Activated CD8-positive, alpha-beta memory T cell treated with anti-CD3 and anti-CD28 coated beads, Interleukin-2, amount 50 U/mL, for 24 hours (primary cell): ENCODE measurements around the gene RBCK1.
A peak's percentile ranks its signal among the peaks of the same experiment; 100 is the strongest.

ENCODE experiments used
- DNase-seq: peaks from one replicate; pipeline ENCODE4 v3.0.0-alpha.2; 2020; ENCODE audit errors: extremely low read depth

The RBCK1 gene

DNA sequence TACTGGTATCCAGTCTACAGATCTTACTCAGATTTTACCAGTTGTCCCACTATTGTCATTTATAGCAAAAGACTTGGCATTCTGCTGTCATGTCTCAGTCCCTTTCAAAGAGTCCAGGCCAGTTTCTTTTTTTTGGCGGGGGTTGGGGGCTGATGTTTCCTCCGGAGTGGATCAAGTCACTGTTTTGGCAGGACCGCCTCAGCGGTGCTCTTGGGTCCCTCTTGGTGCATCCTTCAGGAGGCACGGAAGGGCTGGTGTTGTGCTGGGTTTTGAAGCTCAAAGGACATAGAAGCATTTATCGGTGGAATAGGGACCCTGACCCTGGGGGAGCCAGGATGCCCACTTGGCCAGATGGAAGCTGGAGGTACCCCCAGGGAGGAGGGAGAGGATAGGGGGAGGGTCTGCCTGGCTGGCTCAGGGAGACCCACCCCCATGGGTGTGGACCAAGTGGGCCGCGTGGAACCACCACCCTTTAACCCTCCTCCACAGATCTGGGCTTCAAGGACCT is 10.8 kb downstream of the RBCK1 start:
- no peak for DNase-seq

DNA sequence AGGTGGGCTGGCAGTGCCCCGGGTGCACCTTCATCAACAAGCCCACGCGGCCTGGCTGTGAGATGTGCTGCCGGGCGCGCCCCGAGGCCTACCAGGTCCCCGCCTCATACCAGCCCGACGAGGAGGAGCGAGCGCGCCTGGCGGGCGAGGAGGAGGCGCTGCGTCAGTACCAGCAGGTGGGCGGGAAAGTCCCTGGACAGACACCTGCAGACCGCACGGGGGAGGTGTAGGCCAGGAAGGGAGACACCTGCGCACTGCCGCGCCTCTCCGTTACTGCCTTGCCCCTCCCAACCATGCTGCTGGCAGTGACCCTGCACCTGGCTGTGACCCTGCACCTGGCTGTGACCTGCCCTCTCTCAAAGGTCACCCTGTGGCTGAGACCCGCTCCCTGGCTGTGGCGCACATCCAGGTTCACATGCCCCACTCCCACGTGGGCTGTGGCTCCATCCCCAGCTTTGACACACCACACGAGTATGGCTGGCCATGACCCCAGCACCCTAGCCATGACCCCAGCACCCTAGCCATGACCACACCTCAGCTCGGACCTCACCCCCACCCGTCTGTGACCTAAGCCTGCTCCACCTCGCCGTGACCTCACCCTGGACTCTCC is 11.6 kb downstream of the RBCK1 start:
- DNase-seq, result no peak

DNA sequence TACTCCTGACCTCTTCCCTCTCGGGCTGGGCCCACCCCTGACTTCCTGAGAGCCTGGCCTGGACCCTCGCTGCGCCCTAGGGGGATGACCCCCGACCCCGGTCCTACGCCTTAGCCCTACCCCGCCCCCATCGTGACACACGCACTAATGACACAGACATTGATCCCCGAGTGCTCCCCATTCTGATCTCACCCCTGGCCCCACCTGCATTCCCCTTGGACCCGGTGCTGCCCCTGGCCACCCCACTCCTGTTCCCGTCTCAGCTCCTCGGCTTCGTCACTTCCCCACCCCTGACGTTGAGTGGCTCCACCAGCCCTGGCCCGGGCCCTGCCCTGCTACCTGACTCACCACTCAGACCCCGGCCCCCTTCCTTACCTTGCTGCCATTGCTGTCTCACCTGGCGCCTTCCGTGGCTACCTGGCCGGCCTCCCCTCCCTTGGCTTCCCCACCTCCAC is 12.1 kb downstream of the RBCK1 start:
- no peak for DNase-seq

DNA sequence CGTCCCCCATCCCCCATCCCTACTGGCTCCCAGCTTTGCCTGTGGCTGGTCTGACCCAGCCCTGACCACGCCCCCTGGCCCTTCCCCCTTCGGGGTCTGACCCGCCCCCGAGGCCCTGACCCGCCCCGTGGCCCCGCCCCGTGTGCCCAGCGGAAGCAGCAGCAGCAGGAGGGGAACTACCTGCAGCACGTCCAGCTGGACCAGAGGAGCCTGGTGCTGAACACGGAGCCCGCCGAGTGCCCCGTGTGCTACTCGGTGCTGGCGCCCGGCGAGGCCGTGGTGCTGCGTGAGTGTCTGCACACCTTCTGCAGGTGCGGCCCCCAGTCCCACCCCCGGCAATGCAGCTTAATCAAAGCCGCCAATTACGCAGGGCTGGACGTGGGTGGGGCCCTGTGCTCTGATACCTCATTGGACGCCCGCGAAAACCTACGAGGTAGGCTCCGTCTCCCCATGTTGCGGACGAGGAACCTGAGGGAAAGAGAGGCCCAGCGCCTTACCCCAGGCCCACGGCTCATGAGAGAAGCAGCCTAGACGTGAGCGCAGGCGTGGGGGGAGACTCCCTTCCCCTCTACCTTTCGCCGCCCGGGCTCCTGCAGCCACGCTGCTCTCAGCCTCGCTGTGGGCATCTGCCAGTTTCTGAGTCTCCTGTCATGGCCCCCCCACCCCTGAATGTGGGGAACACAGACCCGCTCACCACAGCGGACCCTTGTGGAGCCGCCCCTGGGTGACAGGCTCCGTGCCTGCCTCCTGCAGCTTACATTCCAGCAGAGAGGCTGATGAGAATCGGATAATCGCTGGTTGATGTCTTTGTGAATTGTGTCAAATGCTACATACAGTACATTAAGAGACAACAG is 12.8 kb downstream of the RBCK1 start:
- DNase-seq, result no peak

DNA sequence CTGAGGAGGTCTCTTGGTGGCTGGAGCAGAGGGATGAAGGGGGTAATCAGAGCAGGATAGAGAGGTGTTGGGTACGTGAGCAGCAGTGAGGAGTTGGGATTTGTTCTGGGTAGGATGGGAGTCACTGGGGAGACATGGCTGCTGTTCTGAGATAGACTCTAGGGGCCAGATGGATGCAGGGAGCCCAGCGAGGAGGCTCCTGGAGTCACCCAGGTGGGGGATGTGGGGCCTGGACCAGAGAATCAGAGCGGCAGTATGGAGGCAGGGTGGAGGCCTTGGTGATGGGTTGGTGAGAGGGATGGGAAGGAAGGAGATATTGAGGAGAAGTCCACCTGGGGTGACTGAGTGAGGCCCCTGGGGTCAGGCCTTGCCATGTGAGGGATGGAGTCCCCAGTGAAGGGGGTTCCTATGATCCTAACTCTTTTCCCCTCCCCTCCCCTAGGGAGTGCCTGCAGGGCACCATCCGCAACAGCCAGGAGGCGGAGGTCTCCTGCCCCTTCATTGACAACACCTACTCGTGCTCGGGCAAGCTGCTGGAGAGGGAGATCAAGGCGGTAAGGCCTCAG is 13.7 kb downstream of the RBCK1 start:
- no peak for DNase-seq

DNA sequence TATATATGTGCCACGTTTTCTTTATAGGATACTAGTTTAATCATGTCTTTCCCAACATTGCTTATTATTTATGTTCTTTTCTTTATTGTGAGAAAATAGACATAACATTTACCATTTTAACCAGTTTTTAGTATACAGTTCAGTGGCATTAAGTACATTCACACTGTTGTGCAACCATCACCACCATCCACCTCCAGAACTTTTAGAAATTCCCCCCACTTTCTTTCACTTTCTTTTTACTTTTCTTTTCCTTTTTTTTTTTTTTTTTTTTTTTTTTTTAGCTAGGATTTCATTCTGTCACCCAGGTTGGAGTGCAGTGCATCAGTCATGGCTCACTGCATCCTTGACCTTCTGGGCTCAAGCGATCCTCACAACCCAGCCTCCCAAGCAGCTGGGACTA is 18.5 kb downstream of the RBCK1 start:
- DNase-seq, result no peak

DNA sequence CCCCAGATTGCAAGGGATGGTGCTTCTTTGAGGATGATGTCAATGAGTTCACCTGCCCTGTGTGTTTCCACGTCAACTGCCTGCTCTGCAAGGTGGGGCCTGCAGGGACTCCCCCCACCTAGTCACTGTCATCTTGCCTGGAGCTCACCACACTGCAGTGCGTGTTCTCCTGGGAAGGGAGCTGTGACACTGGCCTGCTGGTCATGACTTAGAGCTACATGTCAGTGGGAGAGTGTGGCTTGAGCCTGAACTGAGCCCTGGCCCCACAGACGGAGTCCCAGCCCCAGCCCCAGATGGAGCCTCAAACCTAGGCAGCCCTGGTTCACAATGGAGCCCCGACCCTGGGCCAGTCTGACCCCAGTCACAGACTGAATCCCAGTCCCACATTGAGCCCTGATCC is 19.3 kb downstream of the RBCK1 start:
- no peak for DNase-seq

DNA sequence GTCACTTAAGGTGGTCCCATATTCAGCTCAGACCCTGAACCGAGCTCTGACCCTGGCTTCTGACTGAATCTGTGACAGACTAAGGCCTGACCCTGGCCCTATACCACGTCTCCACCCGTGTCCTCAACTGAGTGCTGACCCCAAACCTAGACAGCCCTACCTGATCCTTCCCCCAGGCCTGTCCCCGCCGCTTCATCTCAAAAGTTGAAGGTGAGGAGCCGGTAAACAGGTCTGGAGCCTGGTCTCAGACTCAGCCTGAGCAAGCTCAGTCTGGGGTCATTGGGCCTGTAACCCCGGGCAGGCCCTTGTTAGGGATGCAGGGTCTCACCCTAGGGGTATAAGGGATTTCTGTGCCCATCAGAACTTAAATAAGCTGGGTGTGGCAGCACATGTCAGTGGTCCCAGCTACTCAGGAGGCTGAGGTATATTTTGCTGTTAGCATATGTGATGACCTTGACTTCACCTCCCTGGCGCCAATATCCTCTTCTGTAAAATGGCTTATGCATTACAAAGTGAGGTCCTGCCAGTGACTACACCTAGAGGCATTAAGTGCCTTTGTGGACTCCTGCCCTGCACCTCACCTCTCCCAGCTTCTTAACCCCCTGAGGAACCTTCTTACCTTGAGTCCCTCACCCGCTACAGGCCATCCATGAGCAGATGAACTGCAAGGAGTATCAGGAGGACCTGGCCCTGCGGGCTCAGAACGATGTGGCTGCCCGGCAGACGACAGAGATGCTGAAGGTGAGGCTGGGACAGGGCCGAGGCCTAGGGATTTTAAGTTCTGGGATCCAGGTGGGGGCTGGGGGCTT is 20.0 kb downstream of the RBCK1 start:
- no peak for DNase-seq

DNA sequence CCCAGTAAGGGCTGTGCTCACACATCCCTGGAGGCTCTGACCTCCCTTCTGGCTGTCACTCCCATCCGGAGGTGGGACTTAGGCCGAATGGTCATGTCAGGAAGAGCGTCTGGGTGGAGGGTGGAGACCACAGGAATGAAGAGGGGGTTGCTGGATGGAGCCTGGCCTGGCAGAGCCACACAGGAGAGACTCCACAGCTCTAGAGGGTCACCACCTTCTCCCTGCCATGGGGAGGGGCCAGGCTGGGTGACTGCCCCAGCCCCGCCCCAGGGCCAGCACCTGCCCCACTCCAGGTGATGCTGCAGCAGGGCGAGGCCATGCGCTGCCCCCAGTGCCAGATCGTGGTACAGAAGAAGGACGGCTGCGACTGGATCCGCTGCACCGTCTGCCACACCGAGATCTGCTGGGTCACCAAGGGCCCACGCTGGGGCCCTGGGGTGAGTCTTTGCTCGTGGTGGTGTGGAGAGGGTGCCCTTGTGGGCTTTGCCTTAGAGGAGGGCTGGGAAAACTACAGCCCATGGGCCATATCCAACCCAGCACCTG is 20.6 kb downstream of the RBCK1 start:
- DNase-seq, result no peak

DNA sequence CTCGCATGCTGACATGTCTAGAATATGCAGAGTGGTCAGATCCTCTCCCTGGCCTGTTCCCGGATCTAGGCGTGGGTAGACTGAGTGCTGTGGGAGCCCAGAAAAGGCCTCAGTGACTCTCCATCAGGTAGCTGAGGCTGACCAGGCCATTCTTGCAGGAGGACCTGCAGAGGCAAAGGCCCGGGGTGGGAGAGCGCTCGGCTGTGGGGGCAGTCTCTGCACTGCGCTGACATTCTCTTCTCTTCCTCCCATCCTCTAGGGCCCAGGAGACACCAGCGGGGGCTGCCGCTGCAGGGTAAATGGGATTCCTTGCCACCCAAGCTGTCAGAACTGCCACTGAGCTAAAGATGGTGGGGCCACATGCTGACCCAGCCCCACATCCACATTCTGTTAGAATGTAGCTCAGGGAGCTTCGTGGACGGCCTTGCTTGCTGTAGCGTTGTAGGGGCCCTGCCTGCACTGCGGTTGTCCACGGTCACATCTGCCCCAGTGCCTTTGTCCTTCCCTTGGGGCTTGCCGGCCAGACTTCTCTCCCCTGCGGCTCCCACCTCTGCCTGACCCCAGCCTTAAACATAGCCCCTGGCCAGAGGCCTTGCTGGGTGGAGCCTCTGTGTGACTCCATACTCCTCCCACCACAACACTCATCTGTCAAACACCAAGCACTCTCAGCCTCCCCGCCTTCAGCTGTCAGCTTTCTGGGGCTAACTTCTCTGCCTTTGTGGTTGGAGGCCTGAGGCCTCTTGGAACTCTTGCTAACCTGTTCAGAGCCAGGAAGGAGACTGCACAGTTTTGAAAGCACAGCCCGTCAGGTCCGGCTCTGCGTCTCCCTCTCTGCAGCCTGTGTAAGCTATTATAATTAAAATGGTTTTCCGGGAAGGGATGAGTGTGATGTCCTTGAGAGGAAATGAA is 22.2 kb downstream of the RBCK1 start:
- DNase-seq, result no peak

DNA sequence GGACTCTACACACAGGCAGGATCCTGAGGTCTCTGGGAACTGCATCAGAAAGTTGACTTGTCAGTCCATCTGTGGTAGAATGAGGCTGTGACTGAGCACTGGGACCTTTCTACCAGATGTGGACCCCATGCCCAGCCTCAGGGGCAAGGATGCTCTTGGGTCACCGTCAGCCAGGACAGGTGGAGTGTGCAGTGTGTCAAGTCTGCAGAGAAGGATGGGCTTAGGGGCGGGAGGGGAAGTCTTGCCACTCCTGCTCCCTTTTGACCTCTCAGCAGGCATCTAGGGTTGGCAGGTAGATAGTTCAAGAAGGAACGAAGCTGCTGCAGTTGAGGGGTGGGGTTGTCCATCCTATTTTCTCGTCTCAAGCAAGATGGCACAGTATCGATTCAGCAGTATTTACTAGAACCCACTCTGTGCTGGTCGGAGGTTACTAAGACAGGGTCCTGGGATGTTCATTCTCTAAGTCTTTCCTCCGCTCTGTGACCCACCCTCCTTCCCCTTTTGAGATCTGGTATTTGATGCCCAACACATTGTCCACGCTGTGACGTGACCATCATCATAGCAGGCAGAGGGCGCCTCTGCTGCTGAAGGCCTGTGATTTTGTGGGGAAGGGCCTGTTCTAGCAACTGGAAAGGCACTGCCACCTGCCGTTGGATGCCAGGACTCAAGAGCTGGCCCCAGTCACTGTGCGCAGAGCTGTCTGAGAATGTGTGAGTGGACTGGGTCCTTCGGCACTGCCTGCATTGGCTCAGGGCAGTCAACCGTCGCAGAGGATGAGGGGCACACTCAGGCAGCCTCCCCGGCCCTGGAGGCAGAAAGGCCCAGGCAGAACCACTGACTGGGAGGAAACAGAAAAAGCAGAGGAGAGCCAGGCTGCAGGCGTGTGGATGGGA is 23.2 kb downstream of the RBCK1 start:
- DNase-seq, result no peak

DNA sequence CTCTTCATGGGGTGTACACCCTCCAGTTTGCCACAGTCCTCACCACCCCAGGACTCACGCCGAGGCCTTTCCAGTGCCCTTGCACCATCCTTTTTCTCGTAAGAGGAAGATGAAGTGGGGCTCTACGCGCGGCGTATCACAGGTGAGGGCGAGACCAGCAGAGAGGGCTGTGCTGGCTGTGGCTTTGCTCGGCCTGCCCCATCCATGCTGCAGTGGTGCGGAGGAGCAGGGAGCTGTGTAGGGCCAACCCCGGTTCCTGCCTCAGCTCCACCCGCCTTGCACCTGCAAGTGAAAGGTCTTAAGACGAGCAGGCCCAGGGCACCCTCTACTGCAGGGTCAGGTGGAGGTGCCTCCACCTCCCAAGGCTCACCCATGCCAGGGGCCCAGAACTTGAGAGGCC is 24.1 kb downstream of the RBCK1 start:
- DNase-seq, result no peak

DNA sequence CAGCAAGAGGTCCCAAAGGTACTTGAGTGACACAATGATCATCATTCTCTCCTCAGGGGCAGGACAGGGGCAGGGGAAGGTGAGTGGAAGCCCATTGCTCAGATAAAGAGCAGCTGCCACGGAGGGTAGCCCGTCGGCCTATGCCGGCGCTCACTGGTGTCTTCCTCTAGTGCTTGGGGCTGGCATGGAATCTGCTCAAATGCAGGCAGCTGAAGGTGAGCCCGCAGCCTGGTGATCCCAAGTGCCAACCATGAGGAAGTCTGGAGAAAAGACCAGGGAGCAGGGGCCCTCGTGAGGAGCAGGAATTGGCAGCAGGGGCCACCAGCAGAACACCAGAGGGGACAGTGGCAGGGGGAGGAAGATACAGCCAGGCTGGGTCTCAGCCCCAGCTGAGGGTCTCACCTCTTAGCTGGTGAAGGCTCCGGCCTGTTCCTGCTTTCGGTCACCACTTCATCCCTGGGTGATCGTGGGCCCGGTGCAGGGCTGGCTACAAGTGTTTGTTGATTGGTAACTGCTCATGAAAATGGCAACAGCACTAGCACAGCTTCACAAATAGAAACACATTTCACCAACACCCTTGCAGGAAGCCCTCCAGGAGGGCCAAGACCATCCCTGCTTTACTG is 24.7 kb downstream of the RBCK1 start:
- DNase-seq, result no peak

DNA sequence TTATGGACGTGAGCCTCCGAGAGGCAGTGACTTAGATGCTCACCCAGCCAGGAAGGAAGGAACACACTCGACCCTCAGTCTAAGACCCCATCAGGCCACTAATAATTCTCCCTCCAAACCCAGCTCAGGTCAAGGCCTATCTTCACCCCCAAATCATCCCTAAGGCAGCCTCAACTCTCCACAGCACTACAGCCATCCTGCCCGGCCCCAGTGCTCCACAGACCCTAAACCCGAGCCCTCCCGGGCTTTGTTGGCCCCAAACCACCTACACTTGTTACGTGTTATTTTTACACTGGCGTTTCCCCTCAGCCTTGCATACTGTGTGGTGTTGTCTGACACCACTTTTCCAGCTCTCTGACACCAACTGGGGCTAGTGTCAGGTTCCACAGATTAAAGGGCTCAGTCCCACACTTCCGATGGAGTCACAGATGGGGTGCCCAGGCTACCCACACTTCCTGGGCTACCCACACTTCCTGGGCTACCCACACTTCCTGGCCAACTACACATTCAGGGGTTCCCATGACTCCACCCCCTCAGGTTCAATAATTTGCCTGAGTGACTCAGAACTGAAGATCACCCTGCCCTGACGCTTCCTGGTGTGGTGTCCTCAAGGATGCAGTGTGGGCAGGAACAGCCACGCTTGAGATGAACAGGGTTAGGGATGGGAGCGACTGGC is 25.3 kb downstream of the RBCK1 start:
- DNase-seq, result peak; percentile 33

DNA sequence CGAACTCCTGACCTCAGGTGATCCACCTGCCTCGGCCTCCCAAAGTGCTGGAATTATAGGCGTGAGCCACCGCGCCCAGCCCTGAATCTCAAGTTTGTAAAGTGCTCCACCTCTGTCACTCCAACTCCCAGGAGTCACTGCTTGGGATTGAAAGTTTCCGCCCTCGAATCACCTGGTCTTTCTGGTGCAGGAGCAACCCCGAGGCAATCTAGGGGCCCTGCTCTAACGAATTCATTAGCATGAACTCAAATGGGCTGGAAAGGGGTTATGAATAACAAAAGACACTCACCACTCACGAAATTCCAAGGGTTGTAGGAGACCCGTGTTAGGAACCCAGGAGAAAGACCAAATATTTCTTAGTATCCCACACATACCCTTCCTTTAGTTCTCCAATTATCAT is 26.1 kb downstream of the RBCK1 start:
- DNase-seq, result no peak

DNA sequence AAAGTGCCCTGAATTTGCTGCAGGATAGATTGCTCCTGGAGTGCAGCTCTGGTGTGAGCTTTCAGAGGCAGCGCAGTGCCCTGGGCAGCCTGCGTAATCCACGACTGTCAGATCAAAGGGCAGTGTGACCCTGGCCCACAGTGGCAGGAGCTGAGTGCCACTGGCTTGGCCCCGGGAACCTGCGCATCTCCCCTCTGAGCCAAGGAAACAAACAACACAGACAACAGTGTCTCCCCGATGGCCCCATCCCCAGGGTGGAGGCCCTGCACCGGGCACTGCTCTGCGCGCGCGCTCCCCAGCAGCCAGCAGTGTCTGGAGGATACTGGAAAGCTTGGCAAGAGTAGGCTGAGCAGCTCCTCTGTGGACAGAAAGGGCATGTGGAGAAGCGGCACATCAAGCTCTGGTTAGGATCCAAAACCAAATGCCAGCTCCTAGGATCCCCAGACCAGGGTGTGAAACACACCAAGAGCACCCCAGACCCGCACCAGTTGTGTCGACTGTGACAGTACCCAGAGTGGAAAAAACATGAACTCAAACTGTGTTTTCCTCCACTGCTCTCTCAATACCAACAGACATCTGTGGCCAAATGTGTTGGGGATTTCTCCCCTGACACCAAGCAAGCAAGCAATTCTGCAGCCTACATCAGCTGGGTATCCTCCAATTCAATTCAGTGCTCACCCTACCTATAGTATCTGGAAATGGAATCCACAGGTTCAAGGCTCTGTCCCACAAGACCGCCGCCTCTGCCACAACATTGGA is 26.7 kb downstream of the RBCK1 start:
- no peak for DNase-seq

DNA sequence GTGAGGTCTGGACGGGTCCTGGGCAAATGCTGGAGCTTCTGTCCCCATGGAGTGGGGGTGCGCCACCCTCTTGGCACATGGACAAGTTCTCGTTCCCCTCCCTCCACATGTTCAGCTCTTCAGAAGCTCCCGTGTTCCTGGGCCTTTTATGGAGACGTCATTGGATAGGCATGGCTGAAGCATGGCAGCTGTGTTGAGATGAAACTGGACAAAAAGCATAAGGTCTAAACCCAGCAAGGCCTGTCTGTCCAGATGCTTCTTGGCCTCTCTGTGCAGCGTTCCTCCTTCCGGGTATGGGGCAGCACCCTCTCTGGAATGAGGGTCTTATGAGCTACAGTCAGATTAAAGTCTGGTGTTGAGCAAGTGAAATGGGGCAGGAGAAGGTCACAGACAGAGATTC is 27.5 kb downstream of the RBCK1 start:
- no peak for DNase-seq

DNA sequence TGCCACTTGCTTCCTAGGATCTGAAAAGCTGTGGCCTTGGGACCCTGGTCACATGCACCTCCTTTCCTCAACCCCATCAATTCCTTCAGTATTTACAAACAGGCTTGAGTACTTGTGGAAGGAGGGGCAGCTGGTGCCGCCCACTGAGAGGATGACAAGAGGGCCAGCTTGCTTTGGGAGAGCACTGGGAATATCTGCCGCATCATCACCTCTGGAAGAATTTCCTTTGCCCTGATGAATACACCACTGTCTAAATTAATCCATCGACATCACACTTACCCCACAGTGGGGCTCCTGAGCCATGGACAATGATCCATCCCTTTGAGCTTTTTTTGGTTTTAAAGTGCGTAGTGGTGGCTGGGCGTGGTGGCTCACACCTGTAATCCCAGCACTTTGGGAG is 28.4 kb downstream of the RBCK1 start:
- DNase-seq, result no peak
